SIG-M5 (cell line): ENCODE data around the gene CUBN.

Source experiments
- DNase-seq: peaks from one replicate; lab custom pipeline; 2025; lab: John Stamatoyannopoulos, UW

CUBN gene

DNA sequence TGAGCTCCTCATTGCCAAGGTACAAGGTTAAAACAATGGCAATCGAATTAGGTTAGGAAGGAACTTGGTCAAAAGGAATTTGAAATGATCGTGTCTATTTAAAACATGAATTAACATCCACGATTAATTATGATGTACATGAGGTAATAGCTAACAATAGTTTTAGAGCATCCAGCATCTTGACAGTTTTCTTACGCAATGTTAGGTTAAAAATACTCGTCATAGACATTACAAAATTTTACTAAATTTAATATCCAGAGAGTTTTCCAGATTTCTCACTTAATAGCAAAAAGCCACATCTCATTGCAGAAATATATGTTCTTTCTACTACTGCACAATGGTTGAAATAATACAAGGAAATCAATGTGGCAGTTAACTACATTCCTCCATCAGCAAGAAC is 22.6 kb downstream of the CUBN start:
- DNase-seq: no peak

GRCh38 chr10:17101910-17102266 is 27.7 kb downstream of the CUBN start:
- no peak for DNase-seq

DNA sequence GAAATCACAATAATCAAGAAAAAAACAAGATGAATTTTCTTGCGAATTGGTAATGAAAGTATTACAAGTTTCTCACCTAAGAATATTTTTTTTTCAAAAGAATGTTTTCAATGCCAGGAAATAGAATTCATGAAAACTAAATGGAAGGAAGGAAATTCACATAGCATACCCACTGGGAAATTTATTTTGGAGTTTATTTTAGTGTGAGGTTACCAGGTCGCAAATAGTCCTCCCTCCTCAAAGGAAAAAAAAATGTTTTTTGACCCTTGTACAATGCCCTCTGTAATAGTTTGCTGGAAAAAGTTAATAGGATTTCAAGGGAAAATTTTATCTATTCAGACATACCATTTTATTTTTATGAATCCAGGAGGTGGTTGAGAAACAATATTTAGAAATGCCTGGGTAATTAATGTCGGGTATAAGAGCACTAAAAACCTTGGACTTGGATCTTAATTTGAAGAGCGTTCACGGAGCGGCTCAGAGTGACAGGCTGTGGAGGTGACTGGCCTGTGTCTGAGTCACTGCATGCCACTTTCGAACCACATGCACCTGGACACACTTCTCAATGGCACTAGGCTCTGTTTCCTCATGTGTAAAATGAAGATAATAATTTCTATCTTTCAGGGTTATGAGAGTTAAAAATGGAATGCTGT is 28.2 kb downstream of the CUBN start:
- no peak for DNase-seq

DNA sequence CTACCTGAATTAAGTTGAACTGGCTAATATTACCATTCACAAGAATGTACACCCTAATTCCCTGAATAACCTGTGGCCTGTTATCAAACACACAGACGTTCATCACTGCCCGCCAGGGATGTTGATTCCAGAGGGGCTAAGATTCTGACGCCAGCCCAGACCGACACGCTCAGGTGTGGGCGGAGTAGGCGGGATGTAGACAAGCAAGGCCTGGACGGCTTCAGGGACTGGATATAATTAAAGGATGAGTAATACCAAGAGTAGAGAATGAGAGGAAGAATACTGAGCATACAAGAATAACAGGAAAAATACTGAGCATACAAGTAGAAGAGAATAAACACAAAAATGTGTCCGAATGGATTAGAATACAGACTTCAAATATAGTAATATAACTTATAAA is 29.0 kb downstream of the CUBN start:
- DNase-seq: no peak

DNA sequence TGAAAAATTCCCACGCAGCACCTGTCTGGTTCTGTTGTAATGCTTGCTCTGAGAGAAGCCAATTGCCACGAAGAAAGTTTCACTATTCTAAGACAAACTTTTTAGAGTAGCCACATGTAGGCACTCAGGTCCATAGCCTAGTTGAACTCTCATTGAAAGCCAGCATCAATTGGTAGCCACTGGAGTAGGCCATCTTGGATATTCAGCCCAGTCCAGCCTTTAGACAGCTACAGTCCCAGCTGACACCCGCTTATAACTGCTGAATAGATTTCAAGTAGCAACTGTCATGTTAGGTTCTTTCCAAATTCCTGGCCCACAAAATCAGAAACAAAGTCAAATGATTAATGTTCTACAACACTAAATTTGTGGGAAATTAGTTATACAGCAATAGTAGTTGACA is 31.6 kb downstream of the CUBN start:
- DNase-seq: no peak

GRCh38 chr10:17094844-17095243 is 34.8 kb downstream of the CUBN start:
- DNase-seq: no peak

DNA sequence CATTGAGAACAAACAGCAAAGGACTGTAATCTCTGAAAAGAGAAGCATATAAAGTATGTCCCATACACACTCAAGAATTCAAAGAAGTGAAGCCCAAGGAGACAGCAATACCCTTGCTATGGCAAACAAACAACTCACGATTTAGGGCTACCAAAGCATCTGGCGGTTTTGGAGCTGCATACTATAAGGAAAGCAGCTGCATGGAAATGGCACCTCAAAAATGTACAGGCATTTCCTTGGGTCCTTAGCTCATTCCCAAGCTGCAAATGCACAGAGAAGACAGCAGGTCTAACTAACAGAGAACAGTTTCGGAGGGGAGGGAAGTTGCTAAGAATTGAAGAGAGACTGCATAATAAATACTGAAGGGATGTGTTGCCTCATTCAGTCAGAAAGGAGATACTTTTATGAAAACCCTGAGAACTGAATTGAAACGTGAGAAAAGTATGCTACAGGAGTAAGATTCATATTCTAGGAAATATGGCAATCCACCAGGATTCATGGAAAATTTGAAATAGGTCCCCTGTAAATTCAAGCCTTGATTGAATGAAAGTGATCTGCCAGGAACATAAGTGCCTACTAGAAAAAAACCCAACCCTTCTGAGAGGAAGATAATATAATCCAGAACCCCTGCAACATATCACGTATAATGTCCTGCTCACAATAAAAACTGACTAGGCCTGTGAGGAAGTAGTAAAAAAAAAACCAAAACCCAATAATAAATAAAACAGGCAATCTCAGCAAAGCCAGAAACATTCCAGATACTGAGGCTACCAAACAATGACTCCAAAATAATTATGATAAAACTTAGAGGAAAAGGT is 36.4 kb downstream of the CUBN start:
- no peak for DNase-seq

DNA sequence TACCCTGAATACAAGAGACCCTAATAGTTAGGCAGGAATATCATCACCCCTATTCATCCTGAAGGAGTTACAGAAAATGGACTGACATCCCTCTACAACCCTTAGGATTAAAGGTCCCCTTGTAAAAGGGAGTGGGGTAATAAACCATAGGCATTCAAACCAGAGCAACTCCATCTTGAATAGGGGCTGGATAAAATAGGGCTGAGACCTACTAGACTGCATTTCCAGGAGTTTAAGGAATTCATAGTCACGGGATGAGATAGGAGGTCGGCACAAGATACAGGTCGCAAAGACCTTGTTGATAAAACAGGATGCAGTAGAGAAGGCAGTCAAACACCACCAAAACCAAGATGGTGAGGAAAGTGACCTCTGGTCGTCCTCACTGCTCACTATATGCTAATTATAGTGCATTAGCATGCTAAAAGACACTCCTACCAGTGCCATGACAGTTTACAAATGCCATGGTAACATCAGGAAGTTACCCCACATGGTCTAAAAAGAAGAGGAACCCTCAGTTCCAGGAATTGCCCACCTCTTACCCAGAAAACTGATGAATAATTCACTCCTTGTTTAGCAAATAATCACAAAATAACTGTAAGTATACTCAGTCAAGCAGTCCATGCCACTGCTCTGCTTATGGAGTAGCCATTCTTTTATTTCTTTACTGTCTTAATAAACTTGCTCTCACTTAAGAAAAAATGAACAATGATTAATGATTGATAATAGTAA is 37.2 kb downstream of the CUBN start:
- no peak for DNase-seq

GRCh38 chr10:17088118-17088806 is 41.3 kb downstream of the CUBN start:
- no peak for DNase-seq

GRCh38 chr10:17086865-17087367 is 42.7 kb downstream of the CUBN start:
- no peak for DNase-seq

- DNase-seq: no peak
These were observed 44.4 kb downstream of the CUBN start for GRCh38 chr10:17085011-17085725.

DNA sequence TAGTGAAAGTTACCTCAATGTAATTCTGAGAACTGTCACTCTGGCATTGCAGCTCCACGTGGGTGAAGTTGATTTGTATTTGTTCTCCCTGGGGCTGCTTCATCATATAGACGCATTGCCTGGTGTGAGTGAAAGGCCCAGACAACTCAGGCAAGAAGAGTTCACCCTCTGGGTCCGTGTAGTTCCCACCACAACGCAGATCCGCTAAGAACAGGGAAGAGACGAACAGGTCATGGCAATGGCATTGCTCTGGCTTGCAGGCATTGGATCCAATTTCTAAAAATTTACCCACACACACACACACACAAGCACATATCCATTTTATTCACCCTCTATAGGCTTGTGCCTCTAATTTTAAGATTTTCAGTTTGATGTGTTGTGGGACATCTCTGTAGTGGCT is 45.4 kb downstream of the CUBN start:
- DNase-seq: no peak

GRCh38 chr10:17081431-17081830 is 48.2 kb downstream of the CUBN start:
- no peak for DNase-seq

GRCh38 chr10:17077890-17078289 is 51.7 kb downstream of the CUBN start:
- no peak for DNase-seq

DNA sequence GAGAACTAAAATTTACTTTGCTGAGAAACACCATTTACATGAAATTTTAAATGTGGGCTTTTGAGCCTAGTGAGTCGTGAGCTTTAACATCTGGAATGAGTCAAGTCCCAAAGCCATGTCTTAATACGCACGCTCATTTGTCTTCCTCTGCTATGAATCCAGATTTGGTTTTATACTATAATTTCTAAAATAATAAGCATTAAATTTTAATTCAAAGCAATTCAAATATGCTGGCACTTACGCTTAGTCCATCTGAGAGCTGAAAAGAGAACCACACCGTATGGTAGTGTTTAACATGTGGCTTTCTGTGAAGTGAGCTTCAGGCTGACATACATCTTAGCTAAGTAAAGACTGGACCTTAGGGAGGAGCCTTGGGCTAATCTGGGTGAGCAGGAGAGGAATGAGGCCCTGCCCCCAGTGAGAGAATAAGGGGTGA is 52.2 kb downstream of the CUBN start:
- no peak for DNase-seq

DNA sequence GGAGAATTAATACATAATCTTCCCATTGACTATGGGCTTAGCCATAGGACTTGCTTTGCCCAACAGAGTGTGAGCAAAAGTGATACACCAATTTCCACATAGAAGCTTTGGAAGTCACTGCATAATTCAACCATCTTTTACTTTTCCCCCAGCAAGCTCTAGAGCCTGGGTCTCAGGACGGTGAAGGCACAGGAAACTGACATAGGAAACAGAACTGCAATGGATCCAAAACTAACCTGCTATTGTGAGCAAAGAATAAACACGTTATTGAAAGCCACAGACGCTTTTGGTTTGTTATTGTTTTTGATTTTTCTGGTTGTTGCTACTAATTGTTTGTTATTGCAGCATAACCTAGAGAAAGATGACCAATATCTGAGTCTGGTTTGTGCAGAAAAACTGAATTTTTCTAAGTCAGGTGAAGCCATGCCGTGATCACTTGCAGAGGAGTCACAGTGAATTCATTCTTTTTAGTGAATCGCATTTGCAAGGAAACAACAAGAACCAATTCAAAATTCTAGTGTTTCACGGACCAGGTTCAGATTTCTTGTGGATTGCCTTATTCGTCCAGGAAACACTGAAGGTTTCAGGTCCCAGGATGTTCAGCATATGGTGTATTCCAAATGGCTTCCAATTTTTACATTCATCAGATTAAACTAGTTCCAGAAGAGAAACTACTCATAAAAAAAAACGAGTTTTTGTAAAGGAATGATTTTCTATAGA is 52.8 kb downstream of the CUBN start:
- no peak for DNase-seq

GRCh38 chr10:17075533-17076359 is 53.9 kb downstream of the CUBN start:
- DNase-seq: no peak

DNA sequence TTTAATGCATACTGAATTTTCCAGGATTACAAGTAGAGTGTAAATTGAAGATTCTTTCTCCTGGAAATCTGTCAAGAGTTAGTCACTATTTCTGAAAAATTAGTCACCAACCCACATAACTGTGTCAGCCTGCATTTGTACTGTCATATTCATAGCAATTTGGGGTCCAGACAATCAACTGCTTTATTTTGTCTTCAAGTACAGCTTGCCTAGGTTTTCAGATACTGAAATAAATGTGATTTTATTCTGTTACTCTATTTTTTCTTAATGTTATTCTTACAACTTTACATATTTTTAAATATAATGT is 55.1 kb downstream of the CUBN start:
- DNase-seq: no peak

DNA sequence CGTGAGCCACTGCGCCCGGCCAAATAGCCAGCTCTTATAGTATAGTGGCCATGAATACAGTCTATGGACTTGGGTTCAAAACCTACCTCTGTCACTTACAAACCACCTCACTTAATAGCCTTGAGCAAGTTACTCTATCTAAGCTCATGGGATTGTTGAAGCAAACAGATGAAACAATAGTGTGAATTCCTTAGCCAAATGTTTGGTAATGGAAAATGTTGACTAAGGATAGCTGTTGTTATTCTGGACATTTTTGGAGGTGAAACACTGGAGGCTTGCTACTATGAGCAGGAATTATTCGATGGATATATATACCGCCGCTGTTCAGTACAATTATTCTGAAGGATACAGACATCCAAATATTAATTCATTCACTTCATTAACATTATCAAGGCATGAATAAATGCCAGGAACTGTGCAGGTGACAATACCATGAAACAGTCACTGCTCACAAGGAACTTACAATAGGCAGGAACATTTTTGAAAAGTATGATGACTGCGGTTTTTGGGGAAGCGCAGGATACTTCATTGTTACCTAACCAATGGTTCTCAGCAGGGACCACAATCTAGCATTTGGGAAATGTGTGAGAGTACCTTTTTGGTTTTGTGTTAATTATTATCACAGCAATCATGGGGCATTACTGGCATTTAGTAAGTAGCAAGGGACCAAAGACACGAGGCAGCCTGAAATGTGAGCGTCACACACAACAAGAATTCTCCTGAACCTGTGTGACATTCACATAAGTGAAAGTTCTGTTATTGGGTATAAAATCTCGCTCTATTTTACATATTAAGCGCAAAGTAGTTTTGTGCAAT is 55.7 kb downstream of the CUBN start:
- no peak for DNase-seq
